Tibial nerve (tissue), 4 donors: ENCODE measurements around the gene GP9.

Experiments
- EP300 ChIP-seq, 2 donors: sonication (generic); formaldehyde crosslinking; IDR thresholded peaks; one replicate each; pipeline ENCODE4 v1.6.1; 2017; ENCODE audit warnings: antibody characterized with exemption in 2 of 2, mild to moderate bottlenecking in 1 of 2
- POLR2A ChIP-seq, 2 donors: fragments of 450-650 bp; IDR thresholded peaks; one replicate each; pipeline ENCODE4 v1.6.1; 2017; ENCODE audit warnings: antibody characterized with exemption in 2 of 2, mild to moderate bottlenecking in 2 of 2, moderate library complexity in 2 of 2
- TF ChIP-seq, protein P1 (sequence below), 5 experiments: fragments of 200-600 bp in 3 of 5; fragments of 450-650 bp in 2 of 5; sonication (generic) in 3 of 5; IDR thresholded peaks; one replicate each; pipeline ENCODE4 v1.5.1; 2016 to 2019; ENCODE audit warnings: antibody characterized with exemption in 5 of 5, mild to moderate bottlenecking in 3 of 5, moderate library complexity in 2 of 5

DNA sequence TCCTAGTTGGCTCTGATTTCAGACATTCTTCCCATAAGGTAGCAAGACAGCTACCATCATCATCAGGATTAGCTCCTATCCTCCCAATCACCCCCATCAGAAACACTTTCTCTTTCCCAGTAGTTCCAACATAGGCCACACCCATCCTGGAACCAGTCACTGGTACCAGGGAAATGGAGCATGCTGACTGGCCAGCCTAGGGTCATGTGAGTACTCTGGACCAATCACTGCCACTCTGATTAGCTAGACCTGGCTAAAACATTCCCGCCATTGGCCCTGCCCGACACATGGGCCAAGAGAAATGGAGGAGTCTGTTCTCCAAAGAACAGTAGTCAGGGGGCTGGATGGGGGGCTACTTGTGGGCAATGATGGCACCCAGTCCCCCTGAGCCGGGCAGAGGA, 47.1 kb upstream of the GP9 start:
- TF ChIP-seq, protein P1, sequence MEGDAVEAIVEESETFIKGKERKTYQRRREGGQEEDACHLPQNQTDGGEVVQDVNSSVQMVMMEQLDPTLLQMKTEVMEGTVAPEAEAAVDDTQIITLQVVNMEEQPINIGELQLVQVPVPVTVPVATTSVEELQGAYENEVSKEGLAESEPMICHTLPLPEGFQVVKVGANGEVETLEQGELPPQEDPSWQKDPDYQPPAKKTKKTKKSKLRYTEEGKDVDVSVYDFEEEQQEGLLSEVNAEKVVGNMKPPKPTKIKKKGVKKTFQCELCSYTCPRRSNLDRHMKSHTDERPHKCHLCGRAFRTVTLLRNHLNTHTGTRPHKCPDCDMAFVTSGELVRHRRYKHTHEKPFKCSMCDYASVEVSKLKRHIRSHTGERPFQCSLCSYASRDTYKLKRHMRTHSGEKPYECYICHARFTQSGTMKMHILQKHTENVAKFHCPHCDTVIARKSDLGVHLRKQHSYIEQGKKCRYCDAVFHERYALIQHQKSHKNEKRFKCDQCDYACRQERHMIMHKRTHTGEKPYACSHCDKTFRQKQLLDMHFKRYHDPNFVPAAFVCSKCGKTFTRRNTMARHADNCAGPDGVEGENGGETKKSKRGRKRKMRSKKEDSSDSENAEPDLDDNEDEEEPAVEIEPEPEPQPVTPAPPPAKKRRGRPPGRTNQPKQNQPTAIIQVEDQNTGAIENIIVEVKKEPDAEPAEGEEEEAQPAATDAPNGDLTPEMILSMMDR (IDR thresholded peaks at IDR 0.05): no peak
- TF ChIP-seq POLR2A (IDR thresholded peaks at IDR 0.05): no peak
- no peak for TF ChIP-seq EP300 (IDR thresholded peaks at IDR 0.05)
